MM.1S (cell line): ENCODE measurements around the gene ABCA1.

Source experiments
- CTCF ChIP-seq: fragments of 300-600 bp; sonication (generic); IDR thresholded peaks from 2 replicates; pipeline ENCODE4 v1.5.1; 2016; ENCODE audit warnings: antibody characterized with exemption, low read length, mixed read lengths
- EZH2 ChIP-seq: fragments of 300-600 bp; sonication (generic); optimal IDR thresholded peaks from 2 replicates; pipeline ENCODE3; 2017; ENCODE audit warnings: low read depth, mild to moderate bottlenecking, antibody characterized with exemption, low read length, mixed read lengths

GRCh38 chr9:104900871-104901270, 27.1 kb downstream of the ABCA1 start:
- TF ChIP-seq EZH2 (no peak), CTCF (no peak)
